GM12891 (cell line): Measurements from ENCODE around the gene PRMT7.

Source experiments
- PAX5 ChIP-seq: IDR thresholded peaks from 2 replicates; pipeline ENCODE4 v1.6.1; 2011; ENCODE audit warnings: low read length, moderate library complexity, mild to moderate bottlenecking; ENCODE audit not compliant: insufficient read depth, severe bottlenecking
- POLR2A ChIP-seq: IDR thresholded peaks from 2 replicates; pipeline ENCODE4 v1.6.1; 2011; ENCODE audit warnings: low read depth, low read length, control low read depth
- POLR2AphosphoS5 ChIP-seq: IDR thresholded peaks from 2 replicates; pipeline ENCODE4 v1.6.1; 2011; ENCODE audit warnings: low read depth, low read length, control low read depth
- SPI1 ChIP-seq: IDR thresholded peaks from 2 replicates; pipeline ENCODE4 v1.6.1; 2011; ENCODE audit warnings: low read depth, low read length, control low read depth
- TAF1 ChIP-seq: IDR thresholded peaks from 2 replicates; pipeline ENCODE4 v1.6.1; 2011; ENCODE audit warnings: low read depth, low read length, control low read depth

DNA sequence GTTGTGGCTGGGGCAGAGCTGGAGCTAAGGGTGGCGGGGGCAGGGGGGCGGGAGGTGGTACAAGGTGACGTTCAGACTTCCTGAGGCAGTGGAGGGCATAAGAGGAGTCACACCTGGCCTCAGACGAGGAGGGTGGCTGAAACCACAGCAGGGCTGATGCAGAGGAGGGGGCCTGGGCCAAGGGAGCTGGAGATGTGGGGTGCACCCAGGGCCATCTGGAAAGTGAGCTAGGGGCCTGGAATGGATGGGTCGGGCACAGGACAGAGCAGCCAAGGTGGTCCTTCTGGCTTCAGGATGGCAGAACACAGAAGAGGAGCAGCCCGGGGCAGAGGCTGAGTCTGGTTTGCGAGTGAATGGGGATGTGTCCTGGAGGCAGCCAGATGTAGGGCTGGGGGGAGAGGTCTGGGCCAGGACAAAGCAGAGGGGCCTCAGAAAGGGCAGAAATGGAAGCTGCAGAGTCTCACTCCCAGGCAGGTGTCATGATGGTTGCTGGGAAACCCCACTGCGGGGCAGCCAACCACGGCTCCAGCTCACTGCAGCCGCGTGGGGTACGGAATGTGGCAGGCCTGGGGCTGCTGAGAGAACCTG is 57.6 kb downstream of the PRMT7 start:
- TF ChIP-seq TAF1 (no peak), POLR2AphosphoS5 (no peak), POLR2A (no peak), PAX5 (no peak), SPI1 (no peak)
